Measurements from ENCODE around the gene HYCC1.

GRCh38 chr7:23009303-23009702 is 4.6 kb downstream of the HYCC1 start:
- TF ChIP-seq CTCF (optimal IDR thresholded peaks at IDR 0.05 in 1 of 3, IDR thresholded peaks at IDR 0.05 in 1 of 3, conservative IDR thresholded peaks at IDR 0.05 in 1 of 3; ENCODE audit: extremely low read depth in 1 of 3, insufficient read depth in 2 of 3, low read length in 3 of 3), result no peak
- no peak for TF ChIP-seq EZH2 (IDR thresholded peaks at IDR 0.05; ENCODE audit: low read length)
